GM18907 (cell line): ENCODE measurements around the gene CCDC13.
A peak's percentile ranks its signal among the peaks of the same experiment; 100 is the strongest.

Experiments
- ATAC-seq: cut with Tn5 transposase; IDR thresholded peaks from one replicate; pipeline ENCODE4 v1.9.1; 2021; ENCODE audit warnings: mild to moderate bottlenecking, moderate library complexity; ENCODE audit not compliant: unreplicated experiment

CCDC13 gene

DNA sequence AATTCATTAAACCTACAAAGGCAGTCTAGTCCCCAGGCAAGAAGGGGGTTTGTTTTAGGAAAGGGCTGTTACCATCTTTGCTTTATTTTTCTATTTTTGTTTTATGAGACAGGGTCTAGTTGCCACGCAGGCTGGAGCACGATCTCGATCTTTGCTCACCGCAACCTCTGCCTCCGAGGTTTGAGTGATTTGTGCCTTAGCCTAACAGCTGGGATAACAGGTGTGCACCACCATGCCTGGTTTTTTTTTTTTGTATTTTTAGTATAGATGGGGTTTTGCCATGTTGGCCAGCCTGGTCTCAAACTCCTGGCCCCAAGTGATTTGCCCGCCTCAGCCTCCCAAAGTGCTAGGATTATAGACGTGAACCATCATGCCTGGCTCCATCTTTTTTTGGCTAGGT is 26.3 kb upstream of the CCDC13 start:
- ATAC-seq = no peak

DNA sequence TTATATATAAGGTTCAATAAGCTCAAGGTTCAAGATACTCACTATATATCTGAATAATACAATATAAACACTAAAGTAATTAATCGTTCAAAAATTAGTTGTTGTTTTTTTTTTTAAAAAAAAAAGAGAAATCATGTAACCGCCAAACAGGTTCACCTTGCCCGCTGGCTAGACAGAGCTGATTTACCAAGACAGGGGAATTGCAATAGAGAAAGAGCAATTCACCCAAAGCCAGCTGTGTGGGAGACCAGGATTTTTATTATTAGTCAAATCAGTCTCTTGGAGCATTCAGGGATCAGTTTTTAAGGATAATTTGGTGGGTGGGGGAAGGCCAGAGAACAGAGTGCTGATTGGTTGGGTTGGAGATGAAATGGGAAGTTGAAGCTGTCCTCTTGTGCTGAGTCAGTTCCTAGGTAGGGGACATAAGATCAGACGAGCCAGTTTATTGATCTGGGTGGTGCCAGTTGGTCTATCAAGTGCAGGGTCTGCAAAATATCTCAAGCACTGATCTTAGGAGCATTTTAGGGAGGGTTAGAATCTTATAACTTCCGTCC is 23.4 kb upstream of the CCDC13 start:
- no peak for ATAC-seq

DNA sequence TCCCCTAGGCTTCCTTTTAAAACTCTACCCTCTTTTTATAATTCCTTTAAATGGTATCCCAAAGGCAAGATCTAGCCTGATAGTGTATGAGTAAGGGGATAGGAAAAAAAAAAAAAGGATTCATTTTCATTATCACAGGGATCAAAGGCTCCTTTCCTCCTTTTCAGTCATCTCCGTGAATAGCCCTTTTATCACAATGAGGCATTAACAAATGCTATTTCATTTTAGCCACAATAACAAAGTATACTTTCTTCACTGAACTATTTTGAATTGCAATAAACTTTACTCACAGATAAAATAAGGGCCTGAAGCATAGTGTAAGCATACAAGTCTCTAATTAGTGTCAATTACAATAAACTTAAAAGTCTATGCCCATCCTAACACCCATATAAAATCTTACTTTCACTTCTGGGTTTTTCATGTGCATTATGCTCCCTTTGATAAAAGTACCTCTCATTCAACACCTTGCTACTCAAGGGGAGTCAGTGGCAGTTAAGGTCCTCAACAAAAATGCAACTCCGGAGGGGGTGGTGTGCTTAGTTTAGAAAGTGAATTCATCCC is 22.6 kb upstream of the CCDC13 start:
- ATAC-seq = no peak

DNA sequence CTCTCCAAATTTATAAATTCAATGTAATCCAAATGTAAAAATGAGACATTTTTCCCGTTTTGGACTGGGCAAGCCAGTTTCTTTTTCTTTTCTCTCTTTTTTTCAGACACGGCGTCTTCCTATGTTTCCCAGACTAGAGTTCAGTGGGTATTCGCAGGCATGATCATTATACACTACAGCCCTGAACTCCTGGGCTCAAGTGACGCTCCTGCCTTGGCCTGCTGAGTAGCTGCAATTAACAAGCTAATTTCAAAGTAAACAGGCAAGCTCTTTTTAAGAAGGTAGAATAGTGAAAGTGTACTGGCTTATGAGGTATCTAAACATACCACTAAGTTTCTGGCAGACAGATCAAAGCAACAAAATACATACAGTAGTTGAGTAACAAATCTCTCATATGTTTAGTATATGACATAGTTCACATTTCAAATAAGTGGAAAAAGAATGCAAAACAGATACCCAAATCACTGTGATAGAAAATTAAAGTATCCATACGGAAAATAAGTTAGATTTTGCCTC is 17.7 kb upstream of the CCDC13 start:
- ATAC-seq = no peak

DNA sequence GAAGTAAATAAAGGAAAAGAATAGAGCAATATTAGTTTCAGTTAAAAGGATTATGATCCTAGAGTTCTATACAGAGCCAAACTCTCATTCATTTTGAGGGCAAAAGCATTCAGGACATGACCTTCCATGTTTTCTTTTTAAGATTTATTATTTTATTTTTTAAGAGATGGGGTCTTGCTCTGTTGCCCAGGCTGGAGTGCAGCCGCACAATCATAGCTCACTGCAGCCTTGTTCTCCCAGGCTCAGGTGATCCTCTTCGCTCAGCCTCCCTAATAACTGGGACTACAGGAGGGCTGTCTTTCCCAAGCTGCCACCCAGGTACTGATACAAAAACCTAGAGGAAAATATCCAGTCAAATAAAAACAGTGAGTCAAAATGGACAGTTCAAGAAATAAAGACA is 13.6 kb upstream of the CCDC13 start:
- no peak for ATAC-seq

DNA sequence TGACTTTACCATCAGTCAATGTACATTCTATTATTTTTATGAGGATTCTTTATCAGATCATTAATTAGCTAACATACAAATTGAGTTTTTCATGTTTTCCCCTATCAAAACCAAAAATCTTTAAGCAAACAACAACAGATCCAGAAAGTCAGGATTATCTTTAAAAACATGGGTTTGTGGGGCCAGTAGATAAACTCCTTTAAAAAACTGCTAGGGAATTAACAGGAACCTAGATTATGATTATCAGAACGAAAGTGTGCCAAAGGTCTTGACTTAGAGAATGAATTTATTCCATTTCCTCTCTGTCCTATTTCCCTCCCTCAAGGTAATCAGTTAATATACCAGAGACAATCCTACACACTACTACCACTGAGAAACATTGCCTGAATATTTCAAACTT is 13.2 kb upstream of the CCDC13 start:
- no peak for ATAC-seq

DNA sequence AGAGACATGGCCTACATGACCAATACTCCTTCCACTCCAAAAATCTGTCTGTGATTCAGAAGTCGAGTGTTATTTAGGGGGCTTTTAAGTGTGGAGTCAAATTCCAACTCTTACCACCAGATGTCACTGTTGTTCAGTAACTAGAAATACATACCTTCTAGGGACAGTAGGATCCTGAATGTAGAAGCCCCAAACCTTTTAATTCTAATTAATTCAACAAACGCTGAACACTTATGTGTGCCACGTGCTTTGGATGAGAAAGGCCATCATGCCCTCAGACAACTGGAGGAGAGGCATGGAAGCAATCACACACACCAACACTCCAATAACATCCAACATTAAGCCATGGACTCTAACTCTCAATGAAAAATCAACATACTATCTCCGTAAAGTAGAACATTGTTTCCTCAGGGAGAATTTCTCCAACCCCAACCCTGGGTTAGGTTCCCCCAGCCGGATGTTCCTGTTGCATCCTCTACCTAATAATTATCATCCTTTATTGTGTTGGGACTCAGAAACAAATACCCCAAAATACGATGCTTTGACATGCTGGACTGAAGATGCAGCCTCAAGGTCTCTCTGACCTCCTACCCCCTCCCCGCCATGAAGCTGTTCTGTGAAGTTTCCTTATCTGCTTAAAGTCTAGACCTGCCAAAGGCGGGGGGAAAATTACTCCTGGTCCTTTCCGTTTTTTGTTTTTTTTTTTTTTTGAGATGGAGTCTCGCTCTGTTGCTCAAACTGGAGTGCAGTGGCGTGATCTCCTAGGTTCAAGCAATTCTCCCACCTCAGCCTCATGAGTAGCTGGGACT is 8.0 kb upstream of the CCDC13 start:
- no peak for ATAC-seq

DNA sequence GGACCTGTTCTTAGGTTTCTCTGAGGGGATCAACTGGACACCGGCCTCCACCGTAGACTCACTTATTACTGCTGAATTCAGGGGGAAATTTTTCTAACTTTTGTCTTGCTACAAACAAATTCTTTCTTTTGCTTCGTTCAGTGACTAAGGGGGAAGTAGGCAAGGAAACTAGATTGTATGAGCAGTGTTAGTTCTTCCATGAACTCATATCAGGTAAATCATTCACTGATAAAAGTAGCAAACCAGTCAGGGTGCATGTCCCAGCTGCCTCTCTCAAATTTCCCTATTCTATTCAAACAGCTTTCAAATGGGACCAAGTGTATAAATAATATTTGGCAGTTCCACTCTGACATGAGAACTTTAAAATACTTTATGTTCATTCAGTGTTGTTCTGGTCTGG is 7.3 kb upstream of the CCDC13 start:
- no peak for ATAC-seq

DNA sequence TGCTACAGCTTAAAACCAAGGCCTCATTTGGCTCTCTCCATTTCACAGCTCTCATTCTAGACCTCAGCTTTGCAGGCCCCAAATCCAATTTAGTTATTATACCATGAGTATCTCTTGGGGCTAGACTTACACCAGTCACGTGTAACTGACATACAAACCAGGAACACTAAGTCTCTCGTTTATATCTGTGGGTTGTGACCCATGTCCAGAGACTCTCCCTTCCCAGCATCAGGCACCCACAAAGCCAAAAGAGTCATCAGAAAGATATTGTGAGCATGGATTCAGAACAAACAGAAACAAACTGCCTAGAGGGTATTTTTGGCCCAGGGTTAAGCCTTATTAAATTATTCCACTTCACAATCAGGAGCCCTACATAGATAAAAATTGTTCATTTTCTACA is 5.6 kb upstream of the CCDC13 start:
- no peak for ATAC-seq

DNA sequence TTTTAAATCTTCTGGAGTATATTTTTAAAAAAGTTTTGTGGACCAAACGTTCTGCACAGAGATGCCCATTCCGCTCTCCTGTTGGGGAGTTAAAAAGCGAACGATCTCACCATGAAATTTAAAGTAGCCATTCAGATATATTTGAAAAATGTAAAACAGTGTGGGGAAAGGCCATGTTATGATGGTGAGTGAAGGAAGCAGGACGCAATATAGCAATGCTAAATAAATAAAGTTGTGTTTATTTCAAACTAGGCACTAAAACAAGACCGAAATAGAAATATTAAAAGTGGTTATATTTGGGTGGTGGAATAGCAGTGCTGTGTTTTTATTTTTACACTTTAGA is 327 bp upstream of the CCDC13 start:
- ATAC-seq = peak; percentile 13

DNA sequence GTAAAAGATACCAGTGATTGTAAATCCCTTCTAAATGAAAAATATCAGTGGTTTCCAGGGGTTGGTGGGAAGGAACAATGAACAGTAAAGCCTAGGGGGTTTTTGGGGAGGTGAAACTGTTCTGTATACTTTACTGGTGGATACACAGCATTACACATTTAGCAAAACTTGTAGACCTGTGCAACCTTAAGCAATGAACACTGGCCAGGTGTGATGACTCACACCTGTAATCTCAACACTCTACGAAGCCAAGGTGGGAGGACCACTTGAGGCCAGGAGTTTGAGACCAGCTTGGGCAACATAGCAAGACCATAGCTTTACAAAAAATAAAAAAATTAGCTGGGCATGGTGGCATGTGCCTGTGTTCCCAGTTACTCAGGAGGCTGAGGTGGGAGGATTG is 1.8 kb downstream of the CCDC13 start:
- ATAC-seq = no peak

DNA sequence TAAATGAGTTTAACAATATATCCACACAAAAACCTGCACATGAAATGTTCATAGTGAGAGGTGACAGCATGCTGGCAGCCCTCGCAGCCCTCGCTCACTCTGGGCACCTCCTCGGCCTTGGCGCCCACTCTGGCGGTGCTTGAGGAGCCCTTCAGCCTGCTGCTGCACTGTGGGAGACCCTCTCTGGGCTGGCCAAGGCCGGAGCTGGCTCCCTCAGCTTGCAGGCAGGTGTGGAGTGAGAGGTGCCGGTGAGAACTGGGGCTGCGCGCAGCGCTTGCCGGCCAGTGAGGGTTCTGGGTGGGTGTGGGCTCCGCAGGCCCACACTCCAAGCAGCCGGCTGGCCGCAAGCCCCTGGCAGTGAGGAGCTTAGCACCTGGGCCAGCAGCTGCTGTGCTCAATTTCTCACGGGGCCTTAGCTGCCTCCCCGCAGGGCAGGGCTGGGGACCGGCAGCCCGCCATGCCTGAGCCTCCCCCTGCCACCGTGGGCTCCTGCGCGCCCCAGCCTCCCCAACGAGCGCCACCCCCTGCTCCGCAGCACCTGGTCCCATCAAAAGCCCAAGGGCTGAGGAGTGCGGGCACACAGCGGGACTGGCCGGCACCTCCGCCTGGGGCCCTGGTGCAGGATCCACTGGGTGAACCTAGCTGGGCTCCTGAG is 3.4 kb downstream of the CCDC13 start:
- no peak for ATAC-seq

DNA sequence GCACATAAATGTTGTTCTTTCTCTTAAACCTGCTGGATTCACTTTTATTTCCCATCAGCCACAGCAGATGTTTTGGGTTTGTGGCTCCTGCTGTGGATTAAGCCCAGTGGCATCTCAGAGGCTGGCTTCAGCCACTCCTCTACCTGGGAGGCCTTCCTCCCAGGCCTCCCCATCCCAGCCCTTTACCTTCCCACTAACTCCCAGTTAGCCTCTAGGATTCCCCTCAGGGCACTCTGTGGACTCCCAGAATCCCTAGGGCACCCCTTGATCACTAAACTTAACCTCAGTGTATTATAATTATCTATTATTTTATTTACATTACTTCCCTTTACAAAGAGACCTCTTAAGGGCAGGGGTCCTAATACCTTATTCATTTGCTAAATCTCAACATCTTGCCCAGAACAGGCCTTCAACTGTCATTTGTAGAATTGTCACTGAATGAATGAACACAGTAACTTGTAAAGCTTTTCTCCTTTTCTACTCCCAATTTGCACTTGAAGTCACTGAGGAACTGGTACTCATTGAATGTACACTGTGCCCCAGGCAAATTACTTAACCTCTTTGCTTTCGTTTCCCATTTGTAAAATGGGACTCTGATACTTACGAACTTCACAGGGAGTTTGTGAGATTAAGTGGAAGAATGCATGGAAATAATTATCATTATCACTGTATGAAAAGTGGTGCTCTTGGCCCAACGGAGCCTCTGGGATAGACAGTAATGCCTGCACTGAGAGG is 8.3 kb downstream of the CCDC13 start:
- ATAC-seq = no peak

DNA sequence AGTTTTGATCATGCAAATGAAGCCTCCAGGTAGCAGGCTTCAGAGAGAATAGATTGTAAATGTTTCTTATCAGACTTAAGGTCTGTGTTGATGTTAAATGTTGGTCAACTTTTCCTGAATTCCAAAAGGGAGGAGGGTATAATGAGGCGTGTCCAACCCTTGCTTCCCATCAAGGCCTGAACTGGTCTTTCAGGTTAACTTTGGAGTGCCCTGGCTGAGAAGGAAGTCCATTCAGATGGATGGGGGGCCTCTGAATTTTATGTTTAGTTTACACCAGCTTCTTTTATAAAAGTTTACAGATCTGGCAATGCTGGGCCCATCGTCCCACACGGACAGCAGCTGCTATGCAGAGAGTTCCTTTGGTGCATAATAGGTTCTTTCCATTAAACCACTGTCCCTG is 8.9 kb downstream of the CCDC13 start:
- no peak for ATAC-seq

DNA sequence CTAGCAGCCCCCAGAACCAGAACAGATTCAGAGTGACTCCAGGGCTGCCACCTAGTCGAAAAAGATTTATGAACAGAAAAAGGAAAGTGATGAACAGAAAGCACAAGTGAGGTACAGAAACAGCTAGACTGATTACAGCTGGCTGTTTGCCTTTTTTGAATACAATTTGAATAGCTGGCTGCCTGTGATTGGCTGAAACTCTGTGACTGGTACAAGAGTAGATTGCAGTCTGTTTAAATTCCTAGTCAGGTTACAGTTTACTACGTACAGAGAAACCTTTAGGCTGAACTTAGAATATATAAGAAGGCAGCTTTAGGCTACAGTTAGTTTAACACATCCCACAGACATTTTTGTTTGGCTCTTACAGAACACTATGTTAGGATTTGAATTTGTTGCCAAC is 10.0 kb downstream of the CCDC13 start:
- no peak for ATAC-seq

DNA sequence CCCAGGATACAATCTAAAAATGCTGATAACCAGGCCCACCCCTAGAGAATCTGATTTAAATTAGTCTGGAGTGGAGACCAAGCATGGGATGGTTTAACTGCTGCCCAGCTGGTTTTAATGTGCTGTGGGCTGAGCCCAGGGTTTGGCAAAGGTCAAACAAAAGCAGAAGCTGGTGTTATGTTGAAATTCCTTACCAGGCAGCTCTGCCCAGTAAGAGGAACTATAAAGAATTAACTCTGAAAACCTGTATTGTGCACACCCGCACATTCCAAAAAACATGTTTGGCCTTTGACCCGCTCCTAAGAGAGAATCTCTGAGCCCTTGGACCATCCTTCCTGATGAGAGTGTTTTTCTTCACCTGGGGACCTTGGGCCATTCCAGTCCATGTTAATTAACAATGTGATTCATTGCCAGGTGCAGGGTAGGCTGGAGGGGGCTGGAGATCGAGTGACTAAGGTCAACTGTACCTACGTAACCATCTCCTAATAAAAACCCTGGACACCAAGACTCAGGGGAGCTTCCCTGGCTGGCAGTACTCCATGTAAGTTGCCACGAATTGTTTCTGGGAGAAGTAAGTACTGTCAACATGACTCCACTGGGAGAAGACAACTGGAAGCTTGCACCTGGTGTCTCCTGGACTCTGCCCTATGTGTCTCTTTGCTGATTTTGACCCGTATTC is 10.9 kb downstream of the CCDC13 start:
- no peak for ATAC-seq

DNA sequence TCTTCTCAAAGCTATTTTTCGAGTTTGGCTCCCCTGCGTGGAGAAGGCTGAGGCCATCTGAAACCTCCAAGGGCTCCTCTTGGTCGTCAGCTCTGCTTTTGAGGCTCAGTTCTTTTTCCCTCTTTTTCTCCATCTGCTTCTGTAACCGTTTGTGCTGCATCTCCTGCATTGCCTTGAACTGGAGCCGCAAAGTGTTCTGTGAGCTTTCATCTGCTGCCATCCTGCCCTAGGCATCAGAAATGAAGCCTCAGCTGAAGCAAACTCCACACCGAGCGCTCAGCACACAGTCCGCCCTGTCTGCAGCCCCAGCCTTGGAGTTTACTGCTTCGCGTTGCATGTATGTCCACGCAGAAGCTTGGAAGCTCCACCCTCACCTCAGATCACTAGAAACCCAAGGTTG is 14.9 kb downstream of the CCDC13 start:
- no peak for ATAC-seq

DNA sequence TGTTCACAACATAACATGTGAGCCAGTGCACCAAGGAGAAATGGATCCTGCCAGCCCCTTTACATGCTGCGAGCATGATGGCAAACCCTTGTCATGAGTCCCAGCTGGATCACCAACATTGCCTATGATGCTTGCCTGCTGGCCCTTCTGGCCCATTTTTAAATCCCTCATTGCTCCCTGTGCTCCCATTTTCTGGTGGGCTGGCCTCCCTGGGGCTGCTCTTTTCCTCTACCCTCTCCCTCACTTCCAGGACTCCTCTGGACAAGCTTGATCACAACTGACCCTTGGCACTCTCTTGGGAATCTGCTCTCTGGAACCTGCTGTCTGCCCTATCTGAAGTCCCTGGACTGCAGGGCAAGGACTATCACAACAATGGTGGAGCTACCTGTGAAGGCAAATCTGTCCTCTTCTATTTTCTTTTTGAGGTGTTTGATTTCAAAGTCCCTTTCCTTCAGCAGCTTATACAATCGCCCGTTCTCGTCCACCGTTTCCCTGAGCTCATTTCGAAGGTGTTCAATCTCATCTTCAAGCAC is 16.3 kb downstream of the CCDC13 start:
- ATAC-seq = no peak

DNA sequence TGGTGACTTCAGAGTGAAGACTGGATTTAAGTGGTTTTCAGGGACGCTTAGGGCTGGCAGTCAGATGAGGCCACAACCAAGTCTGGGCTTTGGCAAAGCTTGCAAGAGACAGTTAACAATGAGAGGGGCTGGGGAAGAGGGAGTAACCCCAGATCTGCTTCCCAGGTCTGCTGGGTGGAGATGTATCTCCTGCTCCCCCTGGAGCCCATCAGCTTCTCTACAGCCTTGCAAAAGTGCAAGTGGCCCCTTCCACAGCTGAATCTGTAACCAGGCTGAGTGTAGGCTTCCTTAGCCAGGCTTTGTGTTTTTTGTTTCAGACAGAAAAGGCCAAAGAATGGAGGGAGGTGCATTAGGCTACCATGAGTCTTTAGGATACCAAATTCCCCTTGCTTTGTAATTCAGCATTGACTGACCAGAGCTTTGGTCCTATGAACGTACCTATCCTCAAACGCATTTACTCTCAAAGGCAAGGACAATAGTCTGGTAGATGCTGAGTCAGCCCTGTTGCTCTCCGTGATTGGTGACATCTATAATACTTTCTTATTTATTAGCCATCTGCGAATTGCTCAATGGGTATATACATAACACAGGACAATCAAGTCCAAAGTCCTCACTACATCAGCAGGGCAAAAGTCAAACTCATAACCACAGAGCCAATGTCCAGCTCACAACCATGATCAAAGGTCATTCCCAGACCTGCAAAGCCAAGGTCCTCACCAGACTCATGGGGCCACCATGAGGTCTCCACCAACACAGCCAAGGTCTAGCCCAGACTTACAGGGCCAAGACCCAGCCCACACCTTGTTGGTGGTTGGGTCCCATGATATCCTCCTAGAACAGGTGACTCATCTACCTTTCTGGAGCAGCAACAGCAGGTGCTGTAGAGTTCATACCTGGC is 17.1 kb downstream of the CCDC13 start:
- ATAC-seq = no peak
